Endothelial cell of umbilical vein (primary cell): Measurements from ENCODE around the gene TMEM169. TPM values are rescaled to one million over a fixed set of nuclear protein-coding genes. Genes with fewer than 3 reads are reported as not detected.

Source experiments
- BruUV-seq: library from RNA; stranded (reverse); fragments of 400-500 nt; replicated peaks from 2 replicates; lab custom pipeline; 2021; lab: Mats Ljungman, UMichigan
- CTCF ChIA-PET: fragments of 300-600, 350-600 bp; sonication (Branson Sonifier 250); formaldehyde crosslinking; loops from one replicate; lab custom pipeline; 2021; ENCODE audit warnings: antibody characterized with exemption, inconsistent platforms; lab: Charles Lee
- POLR2A ChIA-PET: fragments of 300-600, 350-600 bp; sonication (Branson Sonifier 250); formaldehyde crosslinking; loops from one replicate; lab custom pipeline; 2021; ENCODE audit warnings: antibody characterized with exemption, inconsistent platforms; lab: Charles Lee
- DNase-seq: peaks from one replicate; pipeline ENCODE4 v3.0.0-alpha.2; 2011; ENCODE audit warnings: low read depth, low spot score
- FAIRE-seq: peaks from 2 replicates; lab custom pipeline; 2011; peaks lifted over from hg19 to GRCh38; lab: Jason Lieb, UNC
- H2AFZ ChIP-seq: 2 replicates; pipeline ENCODE4 v1.6.0; 2012; ENCODE audit warnings: low read depth, low read length, control low read depth, inconsistent platforms
- H3K27ac ChIP-seq: 2 replicates; pipeline ENCODE4 v1.5.1; 2011; ENCODE audit warnings: low read depth, mild to moderate bottlenecking, control low read depth, low read length, moderate library complexity; ENCODE audit not compliant: insufficient read depth
- H3K27me3 ChIP-seq, 2 experiments: 2 replicates each; pipeline versions ENCODE4 v1.6.0 to v1.6.1; 2011; ENCODE audit warnings: low read length in 2 of 2, mixed read lengths in 1 of 2; ENCODE audit not compliant: control insufficient read depth in 2 of 2, insufficient read depth in 2 of 2
- H3K36me3 ChIP-seq, 2 experiments: 2 replicates in 1 of 2; 3 replicates in 1 of 2; pipeline ENCODE4 v1.5.1; 2011; ENCODE audit warnings: low read length in 2 of 2, mild to moderate bottlenecking in 1 of 2, moderate library complexity in 1 of 2; ENCODE audit not compliant: control insufficient read depth in 2 of 2, insufficient read depth in 2 of 2; ENCODE audit errors: extremely low read depth in 1 of 2
- H3K4me1 ChIP-seq: 3 replicates; pipeline ENCODE4 v1.5.1; 2011; ENCODE audit warnings: mild to moderate bottlenecking, low read length; ENCODE audit not compliant: control insufficient read depth, insufficient read depth; ENCODE audit errors: extremely low read depth
- H3K4me2 ChIP-seq: 2 replicates; pipeline ENCODE4 v1.6.1; 2011; ENCODE audit warnings: low read length, control low read depth, mixed read lengths; ENCODE audit not compliant: insufficient read depth
- H3K4me3 ChIP-seq, 3 experiments: fragments of 200-600 bp in 1 of 3; sonication (generic), shearing (Covaris generic) in 1 of 3; replicated peaks in 1 of 3; 2 replicates each; pipeline ENCODE4 v1.5.1; 2011 to 2016; ENCODE audit warnings: control low read depth in 3 of 3, low read length in 3 of 3, mild to moderate bottlenecking in 2 of 3, inconsistent platforms in 1 of 3, low read depth in 1 of 3, moderate library complexity in 1 of 3; ENCODE audit not compliant: insufficient read depth in 1 of 3
- H3K79me2 ChIP-seq: 2 replicates; pipeline ENCODE4 v1.6.0; 2012; ENCODE audit warnings: low read length, inconsistent platforms; ENCODE audit not compliant: control insufficient read depth, insufficient read depth
- H3K9ac ChIP-seq: replicated peaks from 2 replicates; pipeline ENCODE3; 2011; ENCODE audit warnings: low read length, control low read depth; ENCODE audit not compliant: insufficient read depth; ENCODE audit errors: extremely low read depth
- H3K9me1 ChIP-seq: replicated peaks from 3 replicates; pipeline ENCODE4 v1.6.0; 2011; ENCODE audit warnings: mild to moderate bottlenecking, low read length; ENCODE audit not compliant: control insufficient read depth, insufficient read depth; ENCODE audit errors: extremely low read depth
- H3K9me3 ChIP-seq: replicated peaks from 2 replicates; pipeline ENCODE4 v1.5.1; 2012; ENCODE audit warnings: low read length, inconsistent platforms; ENCODE audit not compliant: control insufficient read depth, insufficient read depth
- H4K20me1 ChIP-seq: replicated peaks from 2 replicates; pipeline ENCODE3; 2011; ENCODE audit warnings: mild to moderate bottlenecking, low read length; ENCODE audit not compliant: control insufficient read depth, insufficient read depth; ENCODE audit errors: extremely low read depth
- CTCF ChIP-seq, 2 donors: IDR thresholded peaks; 1 replicate in 1 of 2; 2 replicates in 1 of 2; pipeline ENCODE4 v1.5.1; 2011; ENCODE audit warnings: low read length in 2 of 2, mild to moderate bottlenecking in 2 of 2, moderate library complexity in 2 of 2, control low read depth in 1 of 2, inconsistent platforms in 1 of 2, low read depth in 1 of 2; ENCODE audit not compliant: insufficient read depth in 1 of 2; ENCODE audit errors: extremely low read depth in 1 of 2
- EZH2 ChIP-seq: IDR thresholded peaks from 2 replicates; pipeline ENCODE4 v1.6.1; 2012; ENCODE audit warnings: borderline replicate concordance, low read depth, mild to moderate bottlenecking, moderate library complexity, low read length, inconsistent platforms; ENCODE audit not compliant: severe bottlenecking
- FOS ChIP-seq: IDR thresholded peaks from 2 replicates; pipeline ENCODE4 v1.6.1; 2011; ENCODE audit warnings: mild to moderate bottlenecking, low read length, moderate library complexity, borderline replicate concordance; ENCODE audit not compliant: insufficient read depth
- GATA2 ChIP-seq: IDR thresholded peaks from 2 replicates; pipeline ENCODE4 v1.7.0; 2011; ENCODE audit warnings: low read depth, mild to moderate bottlenecking, moderate library complexity, mixed read lengths, low read length; ENCODE audit not compliant: insufficient read length, insufficient read depth
- JUN ChIP-seq: IDR thresholded peaks from 2 replicates; pipeline ENCODE4 v1.6.1; 2011; ENCODE audit warnings: borderline replicate concordance, low read depth; ENCODE audit not compliant: insufficient read length, insufficient read depth
- MAX ChIP-seq: IDR thresholded peaks from 2 replicates; pipeline ENCODE4 v1.6.1; 2011; ENCODE audit not compliant: insufficient read depth, insufficient read length
- MYC ChIP-seq: IDR thresholded peaks from one replicate; pipeline ENCODE4 v1.6.1; 2011; ENCODE audit warnings: mild to moderate bottlenecking, low read depth, low read length
- POLR2A ChIP-seq: IDR thresholded peaks from 2 replicates; pipeline ENCODE4 v1.6.1; 2012; ENCODE audit warnings: low read depth, mild to moderate bottlenecking, control low read depth, low read length
- POLR2AphosphoS5 ChIP-seq: IDR thresholded peaks from 2 replicates; pipeline ENCODE4 v1.6.1; 2012; ENCODE audit warnings: low read depth, mild to moderate bottlenecking, control low read depth, low read length, moderate library complexity; ENCODE audit not compliant: insufficient read depth
- dilution Hi-C: fragments of 300-500 bp; cut with MboI; formaldehyde crosslinking; loops from one replicate; pipeline ENCODE4 v1.15.0; 2019; ENCODE audit warnings: low sequenced_read_pairs; ENCODE audit not compliant: extremely low pct_ligation_motif_present
- intact Hi-C: fragments of 100-400 bp; cut with micrococcal nuclease; formaldehyde crosslinking; loops from one replicate; pipeline ENCODE4 v1.10.0; 2022
- polyA plus RNA-seq, 4 experiments: library from polyadenylated mRNA; depleted of rRNA in 3 of 4; stranded (reverse) in 3 of 4; unstranded in 1 of 4; fragments of >200 nt; gene quantifications; 2 replicates each; pipeline versions ENCODE4 v1.2.1 to v1.2.3, GENCODE V29; 2011 to 2012; ENCODE audit warnings: missing spikeins in 1 of 4
- total RNA-seq: library from RNA; stranded (reverse); gene quantifications from 2 replicates; pipeline ENCODE4 v1.2.3, GENCODE V29; 2021

TMEM169 gene
- total and polyA plus RNA-seq, 2 donors (not counting 3 experiments of a cell fraction or from before 2014, with no cell fraction given), result 0.20 TPM; not detected in 1

- Histone ChIP-seq H3K9me3 (no peaks in the 10 kb centered on the region), H3K27ac (no peak overlapping the region), H4K20me1 (no peaks in the 10 kb centered on the region), H3K4me3 (no peak overlapping the region), H3K36me3 (no peaks in the 10 kb centered on the region), H3K4me1 (peaks cover under 1% of the 10 kb centered on the region), H3K4me2 (no peak overlapping the region), H3K27me3 (peaks cover 7 to 23% of the 10 kb centered on the region in 2 experiments), H3K79me2 (no peaks in the 10 kb centered on the region), H3K9me1 (no peaks in the 10 kb centered on the region), H2AFZ (no peak overlapping the region), H3K9ac (no peak overlapping the region)
- BruUV-seq, result no TSS peak
- CTCF ChIA-PET, result interaction anchor here (1.3 kb wide), 1 partner anchor 19 kb away, joined by 3 read pairs; no protein-coding TSS in a partner anchor
- FAIRE-seq, result no peak
- intact Hi-C loops (no loop called here), dilution Hi-C loops (no loop called here)
- POLR2A ChIA-PET, result no interaction called here
- TF ChIP-seq MAX, result no peak
- TF ChIP-seq EZH2, result no peak
- TF ChIP-seq GATA2, result no peak
- no peak for TF ChIP-seq FOS
- no peak for TF ChIP-seq POLR2AphosphoS5
- no peak for TF ChIP-seq CTCF (IDR thresholded peaks at IDR 0.05; ENCODE audit: extremely low read depth in 1 of 2, insufficient read depth in 1 of 2, low read depth in 1 of 2, low read length in 2 of 2)
- TF ChIP-seq MYC, result no peak
- no peak for TF ChIP-seq POLR2A
- no peak for TF ChIP-seq JUN
- no peak for DNase-seq
Observed at GRCh38 chr2:216103213-216103612, 21.5 kb downstream of the TMEM169 start.
